Skeletal muscle tissue (tissue), 4 donors: ENCODE results near the gene SCN8A. TPM values are rescaled to one million over a fixed set of nuclear protein-coding genes. Genes with fewer than 3 reads are reported as not detected.

Experiments used
- H3K27ac ChIP-seq: one replicate; pipeline ENCODE4 v1.7.0; 2013; ENCODE audit warnings: mild to moderate bottlenecking, low read depth, low read length, inconsistent platforms
- H3K27me3 ChIP-seq, 3 donors: one replicate each; pipeline ENCODE4 v1.7.0; 2013; ENCODE audit warnings: low read length in 3 of 3; ENCODE audit not compliant: control insufficient read depth in 3 of 3, insufficient read depth in 3 of 3
- H3K36me3 ChIP-seq, 3 donors: one replicate each; pipeline ENCODE4 v1.7.0; 2013; ENCODE audit warnings: low read length in 3 of 3; ENCODE audit not compliant: control insufficient read depth in 3 of 3, insufficient read depth in 3 of 3
- H3K4me1 ChIP-seq, 3 donors: one replicate each; pipeline ENCODE4 v1.7.0; 2013; ENCODE audit warnings: low read length in 3 of 3, mild to moderate bottlenecking in 3 of 3; ENCODE audit not compliant: control insufficient read depth in 3 of 3, insufficient read depth in 3 of 3
- H3K4me3 ChIP-seq, 3 donors: one replicate each; pipeline ENCODE4 v1.7.0; 2013; ENCODE audit warnings: low read length in 3 of 3
- H3K9ac ChIP-seq, 3 donors: one replicate each; pipeline ENCODE4 v1.7.0; 2013; ENCODE audit warnings: low read length in 3 of 3, mild to moderate bottlenecking in 3 of 3, moderate library complexity in 2 of 3, low read depth in 1 of 3
- H3K9me3 ChIP-seq, 3 donors: one replicate each; pipeline ENCODE4 v1.7.0; 2013; ENCODE audit warnings: low read length in 3 of 3; ENCODE audit not compliant: control insufficient read depth in 3 of 3
- total RNA-seq: library from RNA; depleted of rRNA; stranded (reverse); fragments of >200 nt; gene quantifications from one replicate; pipeline ENCODE4 v1.2.3, GENCODE V29; 2014
- donor health status: Osteomylitis.

The SCN8A gene
- total RNA-seq, 1 donor from 2014 or later = 0.52 TPM

DNA sequence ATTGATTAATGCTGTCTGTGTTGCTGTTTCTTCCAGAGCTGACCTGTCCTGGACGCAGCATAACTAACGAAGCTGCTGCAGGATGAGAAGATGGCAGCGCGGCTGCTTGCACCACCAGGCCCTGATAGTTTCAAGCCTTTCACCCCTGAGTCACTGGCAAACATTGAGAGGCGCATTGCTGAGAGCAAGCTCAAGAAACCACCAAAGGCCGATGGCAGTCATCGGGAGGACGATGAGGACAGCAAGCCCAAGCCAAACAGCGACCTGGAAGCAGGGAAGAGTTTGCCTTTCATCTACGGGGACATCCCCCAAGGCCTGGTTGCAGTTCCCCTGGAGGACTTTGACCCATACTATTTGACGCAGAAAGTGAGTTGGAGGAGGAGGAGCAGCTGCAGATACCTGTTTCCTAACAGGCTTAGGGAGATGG is 71.7 kb downstream of the SCN8A start:
- Histone ChIP-seq H3K9me3 (peaks cover 0 to 5% (median 0%) of the 10 kb centered on the region in 3 donors), H3K4me3 (no peak overlapping the region), H3K27ac (no peak overlapping the region), H3K4me1 (no peaks in the 10 kb centered on the region), H3K9ac (no peak overlapping the region), H3K27me3 (peaks cover 0 to 2% (median 0%) of the 10 kb centered on the region in 3 donors), H3K36me3 (no peaks in the 10 kb centered on the region)

DNA sequence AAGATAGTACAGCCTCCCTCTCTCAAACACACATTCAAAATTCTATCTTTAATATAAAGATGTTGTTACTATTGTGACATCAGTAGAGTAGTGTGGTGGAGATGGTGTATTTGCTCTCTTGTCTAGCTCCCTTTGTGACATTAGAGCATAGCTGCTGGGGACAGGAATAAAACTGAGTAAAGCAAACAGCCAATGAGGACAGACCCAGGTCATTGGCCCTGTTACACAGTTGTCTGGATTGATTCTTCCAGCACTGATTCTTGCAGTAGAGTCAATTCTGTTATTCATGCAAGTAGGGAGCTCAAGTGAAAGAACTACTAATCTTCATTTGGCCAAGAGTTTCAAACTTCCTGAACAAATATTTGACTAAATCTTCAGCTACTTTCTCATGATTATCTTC is 72.4 kb downstream of the SCN8A start:
- Histone ChIP-seq H3K4me3 (no peak overlapping the region), H3K4me1 (no peaks in the 10 kb centered on the region), H3K9ac (no peak overlapping the region), H3K27me3 (peaks cover 0 to 2% (median 0%) of the 10 kb centered on the region in 3 donors), H3K27ac (no peak overlapping the region), H3K9me3 (peaks cover 0 to under 1% (median 0%) of the 10 kb centered on the region in 3 donors), H3K36me3 (no peaks in the 10 kb centered on the region)

DNA sequence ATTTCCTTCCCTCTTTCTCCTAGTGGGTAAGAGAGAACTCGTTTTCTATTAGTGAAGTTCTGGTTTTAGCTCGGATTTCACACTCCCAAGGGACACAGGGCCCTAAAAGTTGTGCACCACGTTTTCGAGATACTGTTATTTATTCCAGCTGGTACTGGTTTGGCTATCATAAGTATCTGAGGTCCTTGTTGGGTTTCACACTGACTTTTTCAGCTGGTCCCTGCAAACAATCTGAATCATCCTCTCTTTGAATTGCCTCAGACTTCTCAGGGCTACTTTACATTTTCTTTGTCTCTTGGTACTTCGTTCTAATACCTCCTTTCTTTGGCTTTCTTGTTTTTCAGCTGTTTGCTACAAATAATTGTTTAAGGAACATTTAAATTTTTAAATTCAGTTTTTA is 75.7 kb downstream of the SCN8A start:
- no peak overlapping the region for H3K9ac ChIP-seq
- peaks cover 0 to 2% (median 0%) of the 10 kb centered on the region in 3 donors for H3K27me3 ChIP-seq
- no peaks in the 10 kb centered on the region for H3K9me3 ChIP-seq
- H3K36me3 ChIP-seq = no peaks in the 10 kb centered on the region
- no peaks in the 10 kb centered on the region for H3K4me1 ChIP-seq
- H3K27ac ChIP-seq = no peak overlapping the region
- H3K4me3 ChIP-seq = no peak overlapping the region

DNA sequence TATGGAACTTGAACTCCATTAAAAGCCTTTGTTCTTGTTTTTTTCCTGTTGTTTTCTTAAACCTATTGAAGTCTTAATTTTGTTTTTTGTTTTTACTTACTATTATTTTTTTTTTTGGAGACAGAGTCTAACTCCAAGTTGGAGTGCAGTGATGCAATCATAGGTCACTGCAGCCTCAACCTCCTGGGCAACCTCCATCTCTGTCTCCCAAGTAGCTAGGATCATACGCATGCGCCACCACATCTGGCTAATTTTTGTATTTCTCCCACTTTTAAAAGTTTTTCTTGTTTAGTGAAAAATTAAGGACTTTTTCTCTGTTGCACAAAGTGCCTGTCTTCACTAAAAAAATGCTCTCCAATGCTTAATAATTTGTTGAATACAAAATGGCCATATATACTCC is 76.2 kb downstream of the SCN8A start:
- H3K4me3 ChIP-seq = no peak overlapping the region
- H3K27ac ChIP-seq = no peak overlapping the region
- no peaks in the 10 kb centered on the region for H3K36me3 ChIP-seq
- H3K4me1 ChIP-seq = no peaks in the 10 kb centered on the region
- no peak overlapping the region for H3K9ac ChIP-seq
- peaks cover 0 to 2% (median 0%) of the 10 kb centered on the region in 3 donors for H3K27me3 ChIP-seq
- H3K9me3 ChIP-seq = no peaks in the 10 kb centered on the region

DNA sequence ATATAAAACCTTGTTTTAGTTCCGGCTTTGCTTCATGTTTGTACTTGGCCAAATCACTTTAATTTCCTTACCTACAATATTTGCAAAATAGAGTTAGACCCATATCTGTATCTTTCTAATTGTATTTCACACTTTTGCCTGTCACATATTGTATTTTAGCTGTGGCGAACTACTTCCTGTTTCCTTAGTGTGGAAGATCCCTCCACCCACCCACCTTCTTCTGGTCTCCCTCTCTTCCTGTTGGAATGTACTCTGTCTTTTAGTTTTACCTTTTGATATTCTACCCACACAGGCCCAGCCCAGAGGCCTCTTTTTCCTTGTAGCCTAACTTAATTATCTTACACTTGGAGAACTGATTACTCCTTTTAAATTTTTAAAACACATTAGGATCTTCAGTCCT is 78.2 kb downstream of the SCN8A start:
- H3K27ac ChIP-seq = no peak overlapping the region
- no peak overlapping the region for H3K4me3 ChIP-seq
- no peaks in the 10 kb centered on the region for H3K9me3 ChIP-seq
- no peaks in the 10 kb centered on the region for H3K4me1 ChIP-seq
- H3K27me3 ChIP-seq = no peaks in the 10 kb centered on the region
- no peak overlapping the region for H3K9ac ChIP-seq
- H3K36me3 ChIP-seq = no peaks in the 10 kb centered on the region

DNA sequence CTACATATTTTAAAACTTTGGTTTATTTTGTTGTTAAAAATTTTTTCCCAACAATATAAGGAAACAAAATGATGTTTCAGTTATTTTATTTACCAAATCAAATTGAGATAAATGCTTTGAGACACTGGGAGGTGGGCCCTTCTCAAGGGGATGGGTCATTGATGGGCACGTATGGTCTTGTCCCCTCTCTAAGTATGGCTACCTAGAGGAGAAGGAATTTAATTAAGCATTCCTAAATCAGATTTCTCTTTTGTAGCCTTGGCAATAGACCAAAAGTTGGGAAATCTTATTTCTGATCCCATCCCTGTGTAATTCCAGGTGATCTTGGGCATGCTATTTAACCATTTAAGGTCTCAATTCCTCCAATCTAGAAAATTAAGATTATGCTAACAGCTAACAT is 79.0 kb downstream of the SCN8A start:
- no peak overlapping the region for H3K4me3 ChIP-seq
- H3K4me1 ChIP-seq = no peaks in the 10 kb centered on the region
- H3K36me3 ChIP-seq = no peaks in the 10 kb centered on the region
- H3K27ac ChIP-seq = no peak overlapping the region
- H3K9ac ChIP-seq = no peak overlapping the region
- H3K9me3 ChIP-seq = no peaks in the 10 kb centered on the region
- H3K27me3 ChIP-seq = no peaks in the 10 kb centered on the region

DNA sequence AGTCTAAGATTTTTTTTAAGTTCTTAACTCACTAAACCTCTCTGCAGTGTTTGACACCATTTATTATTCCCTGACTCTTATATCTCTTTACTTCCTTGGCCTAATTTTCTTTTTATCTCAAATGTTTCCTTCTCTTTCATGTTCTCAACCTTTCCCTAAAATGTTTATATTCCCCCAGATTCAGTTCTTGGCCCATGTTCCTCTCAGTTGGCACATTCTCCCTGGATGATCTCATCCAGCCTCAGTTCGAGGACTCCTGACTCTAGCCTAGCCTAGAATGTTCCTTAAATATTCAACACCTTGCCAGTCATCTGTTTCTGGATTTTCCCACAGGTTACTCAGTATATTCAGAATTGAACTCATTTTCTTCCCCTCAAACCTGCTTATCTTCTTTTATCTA is 81.3 kb downstream of the SCN8A start:
- no peaks in the 10 kb centered on the region for H3K4me1 ChIP-seq
- H3K36me3 ChIP-seq = no peaks in the 10 kb centered on the region
- H3K27ac ChIP-seq = no peak overlapping the region
- no peak overlapping the region for H3K9ac ChIP-seq
- H3K4me3 ChIP-seq = no peak overlapping the region
- H3K9me3 ChIP-seq = no peaks in the 10 kb centered on the region
- H3K27me3 ChIP-seq = no peaks in the 10 kb centered on the region

DNA sequence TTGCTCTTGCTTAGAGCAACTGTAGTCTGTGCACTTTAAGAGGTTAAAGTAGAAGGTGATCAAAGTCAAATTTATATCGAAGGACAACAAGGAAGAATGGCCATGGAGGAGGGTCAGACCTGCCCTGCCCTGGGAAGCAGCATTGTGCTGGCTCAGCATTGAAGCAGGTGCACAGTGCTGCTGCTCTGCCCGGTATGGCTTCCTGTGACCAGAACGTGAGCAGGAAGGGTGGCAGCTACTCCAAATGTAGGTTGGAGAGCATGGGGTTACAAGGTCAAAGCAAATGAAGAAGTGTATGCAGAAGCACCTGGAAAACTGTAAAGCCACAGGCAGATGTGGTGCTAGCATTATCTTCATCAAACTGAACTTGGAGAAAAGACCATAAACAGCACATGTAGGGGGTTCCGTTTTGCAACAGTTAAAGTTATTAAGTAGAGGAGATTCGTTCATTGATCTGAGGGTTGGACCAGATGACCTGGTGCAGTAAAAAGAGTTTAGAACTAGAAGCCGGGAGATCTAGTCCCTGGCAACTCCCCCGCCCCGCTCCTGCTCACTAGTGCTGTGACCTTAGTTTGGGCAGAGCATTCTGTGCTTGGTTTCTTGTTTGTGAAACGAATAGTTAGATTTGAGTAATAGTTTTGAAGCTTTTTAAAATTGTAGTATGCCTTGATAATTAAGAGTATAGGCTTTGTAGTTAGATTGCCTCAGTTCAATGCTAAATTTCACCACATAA is 84.2 kb downstream of the SCN8A start:
- Histone ChIP-seq H3K27ac (no peak overlapping the region), H3K9ac (no peak overlapping the region), H3K4me3 (no peak overlapping the region), H3K4me1 (no peaks in the 10 kb centered on the region), H3K27me3 (no peaks in the 10 kb centered on the region), H3K36me3 (no peaks in the 10 kb centered on the region), H3K9me3 (no peaks in the 10 kb centered on the region)

DNA sequence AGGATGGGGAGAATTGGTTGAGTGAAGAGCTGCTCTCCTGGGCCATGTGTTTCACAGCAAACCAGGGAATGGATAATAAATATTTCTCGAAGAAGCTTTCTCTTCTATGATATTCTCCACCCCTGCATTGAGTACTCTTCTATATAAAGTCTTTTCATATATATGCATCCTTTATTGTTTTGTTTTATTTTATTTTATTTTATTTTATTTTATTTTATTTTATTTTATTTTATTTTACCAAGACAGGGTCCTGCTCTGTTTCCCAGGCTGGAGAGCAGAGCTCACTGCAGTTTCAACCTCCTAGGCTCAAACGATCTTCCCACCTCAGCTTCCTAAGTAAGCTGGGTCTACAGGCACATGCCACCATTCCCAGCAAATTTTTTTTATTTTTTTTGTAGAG is 85.8 kb downstream of the SCN8A start:
- Histone ChIP-seq H3K36me3 (no peaks in the 10 kb centered on the region), H3K27ac (no peak overlapping the region), H3K27me3 (no peaks in the 10 kb centered on the region), H3K9ac (no peak overlapping the region), H3K4me1 (no peaks in the 10 kb centered on the region), H3K9me3 (no peaks in the 10 kb centered on the region), H3K4me3 (no peak overlapping the region)

DNA sequence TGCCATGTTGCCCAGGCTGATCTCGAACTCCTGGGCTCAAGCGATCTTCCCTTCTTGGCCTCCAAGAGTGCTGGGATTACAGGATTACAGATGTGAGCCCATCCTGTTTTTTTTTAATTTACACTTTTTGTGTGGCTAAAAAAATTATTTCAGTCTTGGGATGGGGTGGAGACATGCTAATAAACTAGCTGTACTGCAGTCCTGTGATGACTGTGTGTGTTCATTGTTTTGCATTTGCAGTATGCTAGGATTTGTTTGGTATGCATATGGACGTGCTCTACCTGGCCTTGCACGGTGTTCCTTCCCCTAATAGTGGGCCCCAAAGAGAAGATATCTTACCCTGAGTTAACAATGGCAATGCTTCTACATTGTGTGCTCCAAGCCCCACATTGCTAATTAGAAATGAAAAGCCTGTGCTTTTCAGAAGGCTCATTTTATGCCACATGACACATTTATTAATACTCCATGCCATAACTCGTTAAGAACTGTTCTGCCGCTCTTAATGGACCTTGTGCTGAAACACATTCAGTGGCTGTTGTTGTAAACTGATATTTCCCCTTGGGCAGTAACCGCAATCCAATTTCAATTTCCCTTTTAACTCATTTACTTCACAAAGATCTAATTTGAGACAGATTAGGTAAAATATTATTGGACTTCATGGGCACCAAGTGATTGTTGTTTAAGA is 86.4 kb downstream of the SCN8A start:
- Histone ChIP-seq H3K36me3 (no peaks in the 10 kb centered on the region), H3K27me3 (no peaks in the 10 kb centered on the region), H3K4me1 (no peaks in the 10 kb centered on the region), H3K4me3 (no peak overlapping the region), H3K9me3 (no peaks in the 10 kb centered on the region), H3K9ac (no peak overlapping the region), H3K27ac (no peak overlapping the region)
